ENCODE measurements around the gene NCAN. TPM values are rescaled to one million over a fixed set of nuclear protein-coding genes. Genes with fewer than 3 reads are reported as not detected.

Gene NCAN
- total and polyA plus RNA-seq, 8 donors = 0.03 to 0.14 (median 0.09) TPM; not detected in 2

DNA sequence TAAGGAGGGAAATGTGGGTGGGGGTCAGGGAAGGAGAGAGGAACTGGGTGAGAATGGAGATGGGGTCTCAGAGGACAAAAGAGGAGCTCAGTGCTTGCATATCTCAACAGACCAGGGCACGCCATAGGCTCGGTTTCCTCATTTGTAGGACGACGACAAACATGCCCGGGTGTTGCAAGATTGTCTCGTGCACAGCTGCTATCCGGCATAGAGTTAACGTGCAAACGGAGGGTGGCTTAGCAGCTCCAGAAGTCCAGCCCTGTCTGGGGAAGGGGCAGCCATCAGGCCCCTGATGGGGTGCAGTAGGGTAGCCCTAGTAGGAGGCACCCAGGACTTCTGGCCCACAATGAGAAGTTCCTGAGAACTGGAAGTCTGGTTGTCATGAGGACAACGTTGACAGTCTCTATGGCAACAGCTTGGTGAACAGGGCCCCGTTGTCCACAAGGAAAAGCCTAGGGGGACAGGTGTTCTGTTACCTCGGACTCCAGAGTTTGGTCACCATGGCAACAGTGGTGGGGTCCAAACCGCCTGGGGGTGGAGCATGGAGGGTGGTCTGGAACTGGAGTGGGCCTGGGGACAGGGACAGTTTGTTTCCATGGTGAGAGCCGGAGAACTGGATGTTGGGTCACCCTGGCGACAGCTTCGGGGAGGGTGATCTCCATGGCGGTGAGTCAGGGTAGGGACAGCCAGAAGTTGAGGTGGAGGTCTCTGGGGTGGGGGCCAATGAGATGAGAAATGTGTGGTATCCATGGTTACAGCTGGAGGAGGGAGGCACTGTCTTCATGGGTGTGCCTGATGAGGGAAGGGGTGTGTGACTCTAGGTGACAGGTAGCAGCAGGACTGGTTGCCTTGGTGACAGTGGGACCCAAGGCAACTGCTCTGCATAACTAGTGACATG is 44.6 kb downstream of the NCAN start:
- ATAC-seq = no peak
- peaks cover 12 to 94% of the 10 kb centered on the region in 2 donors for H3K27me3 ChIP-seq
- TF ChIP-seq, protein P1, sequence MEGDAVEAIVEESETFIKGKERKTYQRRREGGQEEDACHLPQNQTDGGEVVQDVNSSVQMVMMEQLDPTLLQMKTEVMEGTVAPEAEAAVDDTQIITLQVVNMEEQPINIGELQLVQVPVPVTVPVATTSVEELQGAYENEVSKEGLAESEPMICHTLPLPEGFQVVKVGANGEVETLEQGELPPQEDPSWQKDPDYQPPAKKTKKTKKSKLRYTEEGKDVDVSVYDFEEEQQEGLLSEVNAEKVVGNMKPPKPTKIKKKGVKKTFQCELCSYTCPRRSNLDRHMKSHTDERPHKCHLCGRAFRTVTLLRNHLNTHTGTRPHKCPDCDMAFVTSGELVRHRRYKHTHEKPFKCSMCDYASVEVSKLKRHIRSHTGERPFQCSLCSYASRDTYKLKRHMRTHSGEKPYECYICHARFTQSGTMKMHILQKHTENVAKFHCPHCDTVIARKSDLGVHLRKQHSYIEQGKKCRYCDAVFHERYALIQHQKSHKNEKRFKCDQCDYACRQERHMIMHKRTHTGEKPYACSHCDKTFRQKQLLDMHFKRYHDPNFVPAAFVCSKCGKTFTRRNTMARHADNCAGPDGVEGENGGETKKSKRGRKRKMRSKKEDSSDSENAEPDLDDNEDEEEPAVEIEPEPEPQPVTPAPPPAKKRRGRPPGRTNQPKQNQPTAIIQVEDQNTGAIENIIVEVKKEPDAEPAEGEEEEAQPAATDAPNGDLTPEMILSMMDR (IDR thresholded peaks at IDR 0.05) = no peak

DNA sequence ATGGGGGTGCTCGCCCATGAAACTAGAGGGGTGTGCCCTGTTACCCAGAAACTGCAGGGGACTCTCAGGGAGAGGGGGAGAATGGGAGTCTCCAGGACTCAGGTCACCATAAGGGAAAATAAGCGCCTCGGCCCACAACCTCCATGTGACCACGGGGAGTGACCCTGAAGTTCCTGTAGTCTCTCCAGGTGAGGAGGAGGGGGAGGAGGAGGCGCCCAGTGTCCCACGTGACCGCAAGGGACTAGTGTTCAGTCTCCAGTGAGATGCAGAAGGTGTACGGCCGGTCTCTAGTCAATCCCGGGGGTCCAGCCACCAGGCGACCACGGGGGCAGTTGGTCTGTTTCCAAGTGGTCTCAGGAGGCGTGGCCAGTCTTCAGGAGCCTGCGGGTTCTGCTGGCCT is 45.4 kb downstream of the NCAN start:
- peaks cover 0 to 5% of the 10 kb centered on the region in 2 donors for H3K9me3 ChIP-seq
- H3K36me3 ChIP-seq = no peaks in the 10 kb centered on the region
- TF ChIP-seq, protein P1 (IDR thresholded peaks at IDR 0.05) = no peak
- peaks cover 20 to 94% of the 10 kb centered on the region in 2 donors for H3K27me3 ChIP-seq
- no peak overlapping the region for H3K27ac ChIP-seq
- H3K4me1 ChIP-seq = peaks cover 0 to 10% of the 10 kb centered on the region in 2 donors
- intact Hi-C loops (cut with DNase I) = no loop called here
- no peak for ATAC-seq
- H3K4me3 ChIP-seq = no peak overlapping the region
- DNase-seq = peak in 1 of 4 donors; percentile 58

More for the DNA sequence above, 44.6 kb downstream of the NCAN start:
- H3K27ac ChIP-seq = no peak overlapping the region
- intact Hi-C loops (cut with DNase I) = no loop called here
- H3K4me3 ChIP-seq = no peak overlapping the region
- H3K4me1 ChIP-seq = peaks cover 0 to 7% of the 10 kb centered on the region in 2 donors
- no peaks in the 10 kb centered on the region for H3K36me3 ChIP-seq
- H3K9me3 ChIP-seq = peaks cover 0 to 5% of the 10 kb centered on the region in 2 donors
- no peak for DNase-seq

DNA sequence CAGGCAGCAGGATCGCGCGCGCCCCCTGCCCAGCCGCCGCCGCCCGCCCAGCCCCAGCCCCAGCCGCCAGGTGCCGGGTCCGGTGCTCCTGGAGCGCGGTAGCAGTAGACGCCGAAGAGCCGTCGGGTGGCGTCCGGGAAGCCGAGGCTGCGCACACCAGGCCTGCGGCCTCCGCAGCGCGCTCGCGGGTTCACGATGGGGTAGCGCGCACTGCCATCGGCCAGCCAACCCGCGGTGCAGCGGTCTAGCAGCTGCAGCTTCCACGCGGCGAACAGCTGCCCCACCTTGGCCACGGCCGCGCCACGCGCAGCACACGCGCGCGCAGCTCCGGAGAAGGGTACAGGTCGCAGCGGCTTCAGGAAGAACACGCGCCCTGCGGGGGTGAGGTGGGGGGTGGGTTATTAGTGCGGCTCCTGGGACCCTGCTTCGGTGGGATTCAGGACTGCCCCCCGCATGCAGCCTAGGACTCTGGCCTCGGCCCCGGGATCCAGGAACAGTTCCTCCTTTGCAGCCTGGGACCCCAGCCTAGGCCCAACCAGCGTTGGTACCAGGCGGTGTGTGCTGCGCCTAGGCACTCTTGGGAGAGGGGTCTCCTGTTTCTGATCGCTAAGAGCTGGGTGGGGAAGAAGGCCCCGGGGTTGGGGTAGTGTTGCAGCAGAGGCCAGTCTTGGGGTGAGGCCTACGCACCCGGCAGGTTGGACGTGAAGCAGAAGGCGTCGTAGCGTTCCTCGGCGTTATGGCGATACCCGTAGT is 46.3 kb downstream of the NCAN start:
- H3K36me3 ChIP-seq = no peaks in the 10 kb centered on the region
- H3K4me1 ChIP-seq = peaks cover 0 to 10% of the 10 kb centered on the region in 2 donors
- ATAC-seq (no peak), DNase-seq (no peak)
- intact Hi-C loops (cut with DNase I) = no loop called here
- peaks cover 29 to 94% of the 10 kb centered on the region in 2 donors for H3K27me3 ChIP-seq
- TF ChIP-seq, protein P1 (IDR thresholded peaks at IDR 0.05) = no peak
- H3K4me3 ChIP-seq = no peak overlapping the region
- no peak overlapping the region for H3K27ac ChIP-seq
- peaks cover 0 to 5% of the 10 kb centered on the region in 2 donors for H3K9me3 ChIP-seq

DNA sequence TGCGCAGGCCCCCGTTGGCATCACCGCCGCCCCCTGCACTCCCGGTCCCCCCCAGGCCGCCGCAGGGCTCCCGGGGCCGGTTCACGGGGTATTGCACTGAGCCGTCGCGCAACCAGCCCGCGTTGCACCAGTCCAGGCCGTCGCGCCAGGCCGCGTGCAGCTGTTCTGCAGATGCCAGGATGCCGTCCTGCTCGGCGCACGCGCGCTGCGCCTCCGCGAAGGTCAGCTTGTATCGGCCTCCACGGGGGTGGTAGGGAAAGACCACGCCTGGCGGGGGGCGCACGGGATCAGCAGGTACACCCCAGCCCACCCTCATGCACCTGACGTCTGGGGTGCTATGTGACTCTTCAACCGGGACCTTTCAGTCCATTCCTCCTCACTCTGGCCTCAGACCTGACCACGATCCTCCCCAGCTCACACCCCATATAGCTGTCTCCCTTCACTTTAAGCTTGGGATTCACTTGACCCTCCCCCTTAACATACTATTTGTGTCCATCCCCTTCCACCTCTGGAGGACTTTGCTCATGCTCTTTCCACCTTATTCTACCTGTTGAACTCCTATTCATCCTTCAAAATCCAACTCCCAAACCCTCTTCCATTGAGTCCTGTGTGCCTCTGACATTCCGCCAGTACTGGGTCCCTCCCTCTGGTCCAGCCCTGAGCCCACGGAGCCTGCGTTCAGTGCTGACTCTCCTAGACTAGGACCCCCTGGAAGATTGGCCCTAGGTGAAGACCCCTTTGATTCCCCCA is 47.0 kb downstream of the NCAN start:
- Histone ChIP-seq H3K27ac (no peak overlapping the region), H3K9me3 (peaks cover 0 to 5% of the 10 kb centered on the region in 2 donors), H3K36me3 (no peaks in the 10 kb centered on the region), H3K4me3 (no peak overlapping the region), H3K4me1 (peaks cover 0 to 10% of the 10 kb centered on the region in 2 donors), H3K27me3 (peaks cover 32 to 96% of the 10 kb centered on the region in 2 donors)
- intact Hi-C loops (cut with DNase I) = no loop called here
- no peak for DNase-seq
- no peak for ATAC-seq
- TF ChIP-seq, protein P1 (IDR thresholded peaks at IDR 0.05) = no peak

Measured in left lung (tissue), 10 donors.